HepG2 (cell line): Measurements from ENCODE around the gene PKP3. TPM values are rescaled to one million over a fixed set of nuclear protein-coding genes. Genes with fewer than 3 reads are reported as not detected.

Experiments used
- ATAC-seq: fragments of 200-7000 bp; cut with Tn5 transposase; 3 replicates; pipeline ENCODE4 v1.9.1; 2020; ENCODE audit warnings: mild to moderate bottlenecking, moderate library complexity
- BruUV-seq: library from RNA; stranded (reverse); fragments of 400-500 nt; replicated peaks from 2 replicates; lab custom pipeline; 2021; lab: Mats Ljungman, UMichigan
- CTCF ChIA-PET: fragments of 300-600 bp; formaldehyde crosslinking; extraction: SDS; loops from one replicate; lab custom pipeline; 2021; ENCODE audit warnings: low total read pairs, inconsistent platforms, low intra/inter-chr PET ratio; lab: Yijun Ruan, JAX
- POLR2A ChIA-PET: fragments of 350-600 bp; sonication (Branson Sonifier 250); formaldehyde crosslinking; loops from one replicate; lab custom pipeline; 2020; ENCODE audit warnings: antibody characterized with exemption, inconsistent platforms; lab: Yijun Ruan, JAX
- DNase-seq: peaks from one replicate; pipeline ENCODE4 v3.0.0-alpha.2; 2015; ENCODE audit warnings: low spot score
- FAIRE-seq: peaks from 3 replicates; lab custom pipeline; 2011; peaks lifted over from hg19 to GRCh38; lab: Jason Lieb, UNC
- H2AFZ ChIP-seq: one replicate; pipeline ENCODE4 v1.6.1; 2011; ENCODE audit warnings: low read length, inconsistent platforms
- H3K27ac ChIP-seq: fragments of 300-600 bp; 3 replicates; pipeline ENCODE4 v1.8.0; 2011; ENCODE audit warnings: mixed run types, mild to moderate bottlenecking, mixed read lengths, low read length, inconsistent platforms; ENCODE audit not compliant: insufficient read depth; ENCODE audit errors: extremely low read length
- H3K27me3 ChIP-seq, 2 experiments: fragments of 200-600 bp in 1 of 2; 2 replicates in 1 of 2; 3 replicates in 1 of 2; pipeline versions ENCODE4 v1.6.0 to v1.8.0; 2011; ENCODE audit warnings: low read length in 2 of 2, mild to moderate bottlenecking in 2 of 2, moderate library complexity in 2 of 2, inconsistent platforms in 1 of 2; ENCODE audit not compliant: insufficient read depth in 2 of 2, control insufficient read depth in 1 of 2
- H3K36me3 ChIP-seq, 2 experiments: fragments of 200-600 bp in 1 of 2; replicated peaks in 1 of 2; 2 replicates in 1 of 2; 3 replicates in 1 of 2; pipeline versions ENCODE4 v1.5.1 to v1.8.0; 2011; ENCODE audit warnings: low read length in 2 of 2, inconsistent platforms in 1 of 2; ENCODE audit not compliant: insufficient read depth in 2 of 2, control insufficient read depth in 1 of 2
- H3K4me1 ChIP-seq: 2 replicates; pipeline ENCODE4 v1.5.1; 2012; ENCODE audit warnings: low read length, inconsistent platforms; ENCODE audit not compliant: insufficient read depth
- H3K4me2 ChIP-seq: 2 replicates; pipeline ENCODE4 v1.6.0; 2011; ENCODE audit warnings: low read depth, low read length, inconsistent platforms
- H3K4me3 ChIP-seq, 3 experiments: fragments of 200-600 bp in 1 of 3; sonication (generic), shearing (Covaris generic) in 1 of 3; replicated peaks in 1 of 3; 2 replicates each; pipeline ENCODE4 v1.5.1; 2011 to 2016; ENCODE audit warnings: low read length in 3 of 3, inconsistent platforms in 2 of 3, low read depth in 2 of 3, mild to moderate bottlenecking in 2 of 3, control low read depth in 1 of 3, mixed read lengths in 1 of 3; ENCODE audit not compliant: insufficient read depth in 1 of 3
- H3K79me2 ChIP-seq: one replicate; pipeline ENCODE4 v1.6.1; 2011; ENCODE audit warnings: low read length, inconsistent platforms; ENCODE audit not compliant: insufficient read depth
- H3K9ac ChIP-seq: 2 replicates; pipeline ENCODE4 v1.6.0; 2011; ENCODE audit warnings: mild to moderate bottlenecking, low read depth, low read length, inconsistent platforms; ENCODE audit not compliant: insufficient read depth
- H3K9me3 ChIP-seq: 2 replicates; pipeline ENCODE4 v1.5.1; 2012; ENCODE audit warnings: mild to moderate bottlenecking, low read length
- H4K20me1 ChIP-seq: 2 replicates; pipeline ENCODE4 v1.6.0; 2011; ENCODE audit warnings: inconsistent platforms, mild to moderate bottlenecking, low read length, moderate library complexity; ENCODE audit not compliant: insufficient read depth
- ELF3 ChIP-seq: IDR thresholded peaks from 2 replicates; pipeline ENCODE4 v1.6.1; 2016; ENCODE audit warnings: missing genetic modification reagents, missing compliant biosample characterization
- FOXP1 ChIP-seq, 2 experiments: fragments of 450-650 bp in 1 of 2; IDR thresholded peaks; 2 replicates each; pipeline ENCODE4 v1.6.1; 2017 to 2018; ENCODE audit warnings: antibody characterized with exemption in 1 of 2
- JUNB ChIP-seq: sonication (generic); formaldehyde crosslinking; IDR thresholded peaks from 2 replicates; pipeline ENCODE4 v1.8.0; 2022; ENCODE audit warnings: missing genetic modification reagents, mild to moderate bottlenecking, borderline replicate concordance
- KAT8 ChIP-seq: IDR thresholded peaks from 2 replicates; pipeline ENCODE4 v1.6.1; 2016; ENCODE audit warnings: missing genetic modification reagents, missing compliant biosample characterization
- LCORL ChIP-seq, 2 experiments: fragments of 450-650 bp in 1 of 2; sonication (generic) in 1 of 2; formaldehyde crosslinking in 1 of 2; IDR thresholded peaks; 2 replicates each; pipeline versions ENCODE4 v1.5.0 to v1.6.1; 2017 to 2020; ENCODE audit warnings: antibody characterized with exemption in 1 of 2, missing genetic modification reagents in 1 of 2
- RARA ChIP-seq: IDR thresholded peaks from 2 replicates; pipeline ENCODE4 v1.6.1; 2016; ENCODE audit warnings: missing genetic modification reagents, missing compliant biosample characterization
- SKI ChIP-seq: fragments of 450-650 bp; IDR thresholded peaks from one replicate; pipeline ENCODE4 v1.6.1; 2018; ENCODE audit warnings: mild to moderate bottlenecking; ENCODE audit not compliant: partially characterized antibody
- ZNF790 ChIP-seq: sonication (generic); formaldehyde crosslinking; IDR thresholded peaks from 2 replicates; pipeline ENCODE4 v1.8.0; 2022; ENCODE audit warnings: missing genetic modification reagents, mild to moderate bottlenecking, borderline replicate concordance
- ZSCAN12 ChIP-seq: sonication (generic); formaldehyde crosslinking; IDR thresholded peaks from 2 replicates; pipeline ENCODE4 v1.9.0; 2021; ENCODE audit warnings: mild to moderate bottlenecking, missing genetic modification reagents
- WGBS: methylation state at CpG from one replicate; pipeline ENCODE4 v1.1.6; 2017; ENCODE audit warnings: low lambda C conversion rate; 5-methylcytosine and 5-hydroxymethylcytosine counted together
- in situ Hi-C: cut with HindIII; loops from 2 replicates; pipeline ENCODE4 v1.10.0; 2017; ENCODE audit warnings: low pct_unique_long_range_greater_than_20kb; ENCODE audit not compliant: extremely low pct_ligation_motif_present
- intact Hi-C: fragments of 100-400 bp; cut with micrococcal nuclease; formaldehyde crosslinking; loops from one replicate; pipeline ENCODE4 v1.10.0; 2022; ENCODE audit not compliant: unreplicated experiment
- polyA plus RNA-seq, 8 experiments: library from polyadenylated mRNA; depleted of rRNA in 3 of 8; stranded (reverse) in 7 of 8; unstranded in 1 of 8; fragments of >200 nt; fragmentation: Illumina TruSeq in 4 of 8; extraction: Trizol in 4 of 8; gene quantifications; 2 replicates each; pipeline versions ENCODE4 v1.2.1 to v1.2.3, GENCODE V29; 2011 to 2016; ENCODE audit warnings: low read depth in 4 of 8, missing spikeins in 1 of 8, mixed read lengths in 1 of 8; ENCODE audit not compliant: insufficient read depth in 1 of 8
- total RNA-seq, 5 experiments: library from RNA; depleted of rRNA; stranded (reverse); fragments of >200 nt; fragmentation: Illumina TruSeq; extraction: Trizol; gene quantifications; 2 replicates each; pipeline ENCODE4 v1.2.3, GENCODE V29; 2016; ENCODE audit warnings: low read depth in 1 of 5
- TF ChIP-seq, protein P1 (sequence below): sonication (generic); formaldehyde crosslinking; IDR thresholded peaks from 2 replicates; pipeline ENCODE4 v1.8.0; 2022; ENCODE audit warnings: low read depth, missing genetic modification reagents
- TF ChIP-seq, protein P2 (sequence below): IDR thresholded peaks from 2 replicates; pipeline ENCODE4 v1.6.1; 2012; ENCODE audit warnings: low read depth, low read length, improper control_type of control experiment

The PKP3 gene
- total and polyA plus RNA-seq, 2 of the 13 experiments (the other 11 are each of a cell fraction or from before 2014, with no cell fraction given): 18.0 to 28.7 TPM

- Histone ChIP-seq H3K79me2 (no peaks in the 10 kb centered on the region), H3K4me3 (peak overlapping the region; percentile 11 to 42 (median 15); a peak in 3 of 6 replicates), H2AFZ (no peak overlapping the region), H3K4me2 (peak overlapping the region; percentile 72), H3K9ac (peak overlapping the region; percentile 60), H3K9me3 (no peaks in the 10 kb centered on the region), H3K27ac (peak overlapping the region; percentile 76), H4K20me1 (no peaks in the 10 kb centered on the region), H3K4me1 (peaks cover 64% of the 10 kb centered on the region), H3K27me3 (no peaks in the 10 kb centered on the region), H3K36me3 (no peaks in the 10 kb centered on the region)
- ChIA-PET CTCF (no interaction called here), POLR2A (interaction anchor here (1.1 to 5.0 kb wide), 13 partner anchors 9 to 145 kb away, joined by 3 to 85 read pairs (median 8); partner anchors contain the start of genes BET1L, IFITM2 and RIC8A)
- TF ChIP-seq JUNB (CRISPR knock-in tag) (no peak), ZNF790 (no peak)
- BruUV-seq: no TSS peak
- in situ Hi-C loops: no loop called here
- WGBS: 60% methylated on average over 12 of the region's 12 CpGs
- no peak for ATAC-seq
- no peak for FAIRE-seq
- no peak for DNase-seq
- intact Hi-C loops: loop anchor here (2.0 kb wide), 1 partner anchor 24 kb away; no protein-coding TSS in a partner anchor
Observed at GRCh38 chr11:352456-353031, 41.5 kb upstream of the PKP3 start.

DNA sequence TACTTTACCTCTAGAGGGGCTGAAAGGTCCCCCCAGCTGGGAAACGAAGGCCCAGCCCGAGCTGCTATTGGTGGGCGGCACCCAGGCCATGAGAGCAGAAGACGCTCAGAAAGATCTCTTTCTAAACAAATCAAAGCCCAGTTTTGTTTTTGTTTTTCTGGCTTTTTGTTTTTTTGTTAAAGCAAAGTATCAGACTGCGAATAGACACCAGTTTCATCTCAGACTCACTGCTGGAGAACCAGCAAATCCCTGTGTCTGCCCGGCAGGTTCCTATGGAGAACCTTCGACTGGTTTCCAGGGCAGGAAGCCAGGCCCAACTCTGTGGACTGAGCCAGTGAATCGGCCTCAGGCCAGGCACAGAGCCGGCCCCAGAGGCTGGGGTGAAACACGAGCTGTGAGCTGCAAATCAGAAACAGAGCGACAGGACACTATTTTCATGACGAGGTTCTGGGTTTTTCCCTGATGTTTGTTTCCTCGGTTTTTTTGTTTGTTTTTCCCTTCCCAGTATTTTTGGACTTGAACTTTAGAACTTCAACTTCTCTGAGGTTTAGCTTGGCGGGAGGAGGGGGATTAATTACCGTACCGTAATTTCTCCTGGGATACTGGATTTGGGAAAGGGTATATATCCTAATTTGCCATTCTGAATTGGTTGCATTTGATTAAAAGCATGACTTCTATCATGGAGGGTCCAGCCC is 40.7 kb upstream of the PKP3 start:
- DNase-seq: peak; percentile 90
- Histone ChIP-seq H3K4me3 (peak overlapping the region in 2 of 3 experiments; percentile 11 to 42; a peak in 3 of 6 replicates), H3K27ac (peak overlapping the region; percentile 76), H3K4me2 (peak overlapping the region; percentile 72), H3K9me3 (no peaks in the 10 kb centered on the region), H3K4me1 (peaks cover 70% of the 10 kb centered on the region), H3K27me3 (no peaks in the 10 kb centered on the region), H2AFZ (no peak overlapping the region), H3K9ac (peak overlapping the region; percentile 60), H3K79me2 (no peaks in the 10 kb centered on the region), H3K36me3 (no peaks in the 10 kb centered on the region), H4K20me1 (no peaks in the 10 kb centered on the region)
- POLR2A ChIA-PET: interaction anchor here (0.8 to 5.0 kb wide), 21 partner anchors 10 to 223 kb away, joined by 3 to 85 read pairs (median 6); partner anchors contain the start of genes BET1L, IFITM2, IFITM3 and PHRF1
- CTCF ChIA-PET: no interaction called here
- FAIRE-seq: peak; percentile 84
- BruUV-seq: no TSS peak
- WGBS: 1% methylated on average over 14 of the region's 16 CpGs
- ATAC-seq: peak; percentile 89
- intact Hi-C loops: loop anchor here (2.0 kb wide), 1 partner anchor 25 kb away; no protein-coding TSS in a partner anchor
- in situ Hi-C loops: no loop called here
- TF ChIP-seq FOXP1 (IDR thresholded peaks at IDR 0.05) (no peak), FOXP1 (CRISPR knock-in tag; IDR thresholded peaks at IDR 0.05) (peak; percentile 53), ELF3 (CRISPR knock-in tag) (peak; percentile 68; the same call in 1 of the 2 replicates), KAT8 (CRISPR knock-in tag) (peak; percentile 73), LCORL (IDR thresholded peaks at IDR 0.05) (no peak), LCORL (CRISPR knock-in tag; IDR thresholded peaks at IDR 0.05) (peak; percentile 81; the same call in 1 of the 2 replicates), SKI (peak; percentile 79), RARA (CRISPR knock-in tag) (peak; percentile 81), ZSCAN12 (CRISPR knock-in tag) (no peak)
- TF ChIP-seq, protein P1, sequence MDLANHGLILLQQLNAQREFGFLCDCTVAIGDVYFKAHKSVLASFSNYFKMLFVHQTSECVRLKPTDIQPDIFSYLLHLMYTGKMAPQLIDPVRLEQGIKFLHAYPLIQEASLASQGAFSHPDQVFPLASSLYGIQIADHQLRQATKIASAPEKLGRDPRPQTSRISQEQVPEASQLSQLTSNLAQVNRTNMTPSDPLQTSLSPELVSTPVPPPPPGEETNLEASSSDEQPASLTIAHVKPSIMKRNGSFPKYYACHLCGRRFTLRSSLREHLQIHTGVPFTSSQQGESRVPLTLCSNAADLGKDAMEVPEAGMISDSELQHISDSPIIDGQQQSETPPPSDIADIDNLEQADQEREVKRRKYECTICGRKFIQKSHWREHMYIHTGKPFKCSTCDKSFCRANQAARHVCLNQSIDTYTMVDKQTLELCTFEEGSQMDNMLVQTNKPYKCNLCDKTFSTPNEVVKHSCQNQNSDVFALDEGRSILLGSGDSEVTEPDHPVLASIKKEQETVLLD (CRISPR knock-in tag): peak; percentile 58; the same call in 1 of the 2 replicates
- TF ChIP-seq, protein P2, sequence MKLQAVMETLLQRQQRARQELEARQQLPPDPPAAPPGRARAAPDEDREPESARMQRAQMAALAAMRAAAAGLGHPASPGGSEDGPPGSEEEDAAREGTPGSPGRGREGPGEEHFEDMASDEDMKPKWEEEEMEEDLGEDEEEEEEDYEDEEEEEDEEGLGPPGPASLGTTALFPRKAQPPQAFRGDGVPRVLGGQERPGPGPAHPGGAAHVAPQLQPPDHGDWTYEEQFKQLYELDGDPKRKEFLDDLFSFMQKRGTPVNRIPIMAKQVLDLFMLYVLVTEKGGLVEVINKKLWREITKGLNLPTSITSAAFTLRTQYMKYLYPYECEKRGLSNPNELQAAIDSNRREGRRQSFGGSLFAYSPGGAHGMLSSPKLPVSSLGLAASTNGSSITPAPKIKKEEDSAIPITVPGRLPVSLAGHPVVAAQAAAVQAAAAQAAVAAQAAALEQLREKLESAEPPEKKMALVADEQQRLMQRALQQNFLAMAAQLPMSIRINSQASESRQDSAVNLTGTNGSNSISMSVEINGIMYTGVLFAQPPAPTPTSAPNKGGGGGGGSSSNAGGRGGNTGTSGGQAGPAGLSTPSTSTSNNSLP: 0 out of 2 replicates have a peak, but pooled peaks have one; percentile 9
